ENCODE data around the gene KLF9. TPM values are rescaled to one million over a fixed set of nuclear protein-coding genes. Genes with fewer than 3 reads are reported as not detected.

The KLF9 gene
- total RNA-seq, 1 experiment from 2014 or later = 0.34 TPM

DNA sequence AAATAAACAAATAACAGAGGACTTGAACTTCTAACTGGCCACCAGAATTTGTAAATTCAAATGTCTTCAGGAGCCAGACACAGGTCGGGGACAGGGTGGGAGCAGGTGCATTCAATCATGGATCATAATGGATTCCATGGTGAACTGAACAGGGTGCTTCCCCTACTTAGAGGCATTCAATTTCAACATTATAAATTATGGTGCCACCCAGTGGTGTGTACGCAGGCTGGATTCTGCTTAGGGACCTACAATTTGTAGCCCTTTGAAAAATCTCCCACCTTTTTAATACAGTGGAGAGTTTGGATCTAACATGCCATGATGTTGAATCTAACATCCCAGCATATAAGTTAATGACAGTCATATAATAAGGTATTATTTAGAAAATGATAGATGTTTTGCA is 22.3 kb downstream of the KLF9 start:
- no peak overlapping the region for H3K27ac ChIP-seq (ENCODE audit: low read depth, low read length, poor library complexity, severe bottlenecking)
- TF ChIP-seq EZH2 (IDR thresholded peaks at IDR 0.05; ENCODE audit: borderline replicate concordance, low read depth, low read length, poor library complexity, severe bottlenecking) = no peak
- TF ChIP-seq, protein P1, sequence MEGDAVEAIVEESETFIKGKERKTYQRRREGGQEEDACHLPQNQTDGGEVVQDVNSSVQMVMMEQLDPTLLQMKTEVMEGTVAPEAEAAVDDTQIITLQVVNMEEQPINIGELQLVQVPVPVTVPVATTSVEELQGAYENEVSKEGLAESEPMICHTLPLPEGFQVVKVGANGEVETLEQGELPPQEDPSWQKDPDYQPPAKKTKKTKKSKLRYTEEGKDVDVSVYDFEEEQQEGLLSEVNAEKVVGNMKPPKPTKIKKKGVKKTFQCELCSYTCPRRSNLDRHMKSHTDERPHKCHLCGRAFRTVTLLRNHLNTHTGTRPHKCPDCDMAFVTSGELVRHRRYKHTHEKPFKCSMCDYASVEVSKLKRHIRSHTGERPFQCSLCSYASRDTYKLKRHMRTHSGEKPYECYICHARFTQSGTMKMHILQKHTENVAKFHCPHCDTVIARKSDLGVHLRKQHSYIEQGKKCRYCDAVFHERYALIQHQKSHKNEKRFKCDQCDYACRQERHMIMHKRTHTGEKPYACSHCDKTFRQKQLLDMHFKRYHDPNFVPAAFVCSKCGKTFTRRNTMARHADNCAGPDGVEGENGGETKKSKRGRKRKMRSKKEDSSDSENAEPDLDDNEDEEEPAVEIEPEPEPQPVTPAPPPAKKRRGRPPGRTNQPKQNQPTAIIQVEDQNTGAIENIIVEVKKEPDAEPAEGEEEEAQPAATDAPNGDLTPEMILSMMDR (conservative IDR thresholded peaks at IDR 0.05; ENCODE audit: low read depth, low read length) = peak; percentile 60
- no peaks in the 10 kb centered on the region for H3K36me3 ChIP-seq (ENCODE audit: insufficient read depth, low read length, poor library complexity, severe bottlenecking)
- BruUV-seq (replicated peaks) = no TSS peak
- H3K9me3 ChIP-seq (ENCODE audit: low read depth, low read length, poor library complexity, severe bottlenecking) = no peaks in the 10 kb centered on the region
- intact Hi-C loops (cut with micrococcal nuclease; ENCODE audit: unreplicated experiment) = no loop called here
- no peaks in the 10 kb centered on the region for H3K4me1 ChIP-seq (ENCODE audit: insufficient read depth, low read length, poor library complexity, severe bottlenecking)
- H3K4me3 ChIP-seq (ENCODE audit: low read depth, low read length, poor library complexity, severe bottlenecking) = no peak overlapping the region
- no peaks in the 10 kb centered on the region for H3K27me3 ChIP-seq (replicated peaks; ENCODE audit: insufficient read depth, low read depth, low read length, poor library complexity)
- DNase-seq (ENCODE audit: low spot score) = peak; percentile 27
- POLR2A ChIA-PET (ENCODE audit: low non-redundant PET) = no interaction called here
- CTCF ChIA-PET = no interaction called here

DNA sequence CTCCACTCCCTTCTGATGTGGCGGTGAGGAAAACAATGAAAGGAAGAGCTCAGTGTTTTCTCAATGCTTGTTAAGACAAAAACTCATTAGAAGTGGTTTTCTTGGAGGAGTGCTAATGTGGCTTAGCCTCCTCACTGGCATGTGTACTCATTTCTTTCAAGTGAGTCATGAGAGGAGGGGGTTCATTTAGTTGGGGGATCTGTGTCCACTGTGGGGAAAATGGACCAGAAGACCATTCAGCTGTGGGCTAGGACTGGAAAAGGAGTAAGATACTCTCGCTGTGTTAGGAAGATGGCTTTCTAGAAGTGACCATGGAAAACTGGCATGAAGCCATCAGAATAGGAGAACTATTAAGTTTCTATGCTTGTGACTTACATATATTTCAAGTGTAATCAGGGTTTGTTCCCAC is 23.5 kb downstream of the KLF9 start:
- Histone ChIP-seq H3K27me3 (replicated peaks; ENCODE audit: insufficient read depth, low read depth, low read length, poor library complexity) (no peaks in the 10 kb centered on the region), H3K9me3 (ENCODE audit: low read depth, low read length, poor library complexity, severe bottlenecking) (no peaks in the 10 kb centered on the region), H3K4me3 (ENCODE audit: low read depth, low read length, poor library complexity, severe bottlenecking) (no peak overlapping the region), H3K27ac (ENCODE audit: low read depth, low read length, poor library complexity, severe bottlenecking) (no peak overlapping the region), H3K36me3 (ENCODE audit: insufficient read depth, low read length, poor library complexity, severe bottlenecking) (no peaks in the 10 kb centered on the region), H3K4me1 (ENCODE audit: insufficient read depth, low read length, poor library complexity, severe bottlenecking) (no peaks in the 10 kb centered on the region)
- BruUV-seq (replicated peaks) = no TSS peak
- intact Hi-C loops (cut with micrococcal nuclease; ENCODE audit: unreplicated experiment) = no loop called here
- CTCF ChIA-PET = interaction anchor here (0.7 kb wide), 1 partner anchor 123 kb away, joined by 3 read pairs; no protein-coding TSS in a partner anchor
- POLR2A ChIA-PET (ENCODE audit: low non-redundant PET) = no interaction called here
- DNase-seq (ENCODE audit: low spot score) = no peak
- no peak for TF ChIP-seq EZH2 (IDR thresholded peaks at IDR 0.05; ENCODE audit: borderline replicate concordance, low read depth, low read length, poor library complexity, severe bottlenecking)
- TF ChIP-seq, protein P1 (conservative IDR thresholded peaks at IDR 0.05; ENCODE audit: low read depth, low read length) = no peak

DNA sequence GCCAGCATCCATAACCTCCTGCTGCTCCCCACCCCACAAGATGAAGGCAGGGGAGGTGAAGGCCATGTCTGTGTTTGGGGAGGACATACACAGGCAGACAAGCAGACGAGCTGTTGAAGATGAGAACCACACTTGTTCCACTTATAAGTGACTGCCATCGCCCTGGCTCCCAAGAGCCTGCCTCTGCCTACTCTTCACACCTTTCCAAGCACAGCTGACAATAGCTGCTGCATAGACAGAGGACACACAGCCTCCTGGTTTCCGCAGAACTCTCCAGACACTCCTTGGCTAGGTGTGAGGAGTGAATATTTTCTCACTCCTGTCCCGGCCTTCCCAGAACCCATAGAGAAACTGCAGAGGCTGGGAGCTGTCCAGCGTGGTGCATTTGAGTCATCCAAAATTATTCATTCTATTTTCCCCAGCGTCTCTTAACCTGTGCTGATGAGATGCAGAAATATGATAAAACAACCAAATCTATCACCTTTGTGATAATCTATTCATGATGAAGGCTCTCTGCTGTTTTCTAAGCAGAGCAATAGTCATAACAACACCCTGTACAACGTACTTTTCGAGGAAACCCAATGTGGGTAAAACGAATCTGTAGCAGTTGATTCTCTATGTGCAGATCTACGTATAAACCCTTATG is 24.7 kb downstream of the KLF9 start:
- POLR2A ChIA-PET (ENCODE audit: low non-redundant PET) = interaction anchor here (0.5 kb wide), 1 partner anchor 29 kb away, joined by 6 read pairs; no protein-coding TSS in a partner anchor
- DNase-seq (ENCODE audit: low spot score) = no peak
- intact Hi-C loops (cut with micrococcal nuclease; ENCODE audit: unreplicated experiment) = no loop called here
- Histone ChIP-seq H3K4me1 (ENCODE audit: insufficient read depth, low read length, poor library complexity, severe bottlenecking) (no peaks in the 10 kb centered on the region), H3K27ac (ENCODE audit: low read depth, low read length, poor library complexity, severe bottlenecking) (no peak overlapping the region), H3K36me3 (ENCODE audit: insufficient read depth, low read length, poor library complexity, severe bottlenecking) (no peaks in the 10 kb centered on the region), H3K4me3 (ENCODE audit: low read depth, low read length, poor library complexity, severe bottlenecking) (no peak overlapping the region), H3K9me3 (ENCODE audit: low read depth, low read length, poor library complexity, severe bottlenecking) (no peaks in the 10 kb centered on the region), H3K27me3 (replicated peaks; ENCODE audit: insufficient read depth, low read depth, low read length, poor library complexity) (no peaks in the 10 kb centered on the region)
- no TSS peak for BruUV-seq (replicated peaks)
- no peak for TF ChIP-seq EZH2 (IDR thresholded peaks at IDR 0.05; ENCODE audit: borderline replicate concordance, low read depth, low read length, poor library complexity, severe bottlenecking)
- TF ChIP-seq, protein P1 (conservative IDR thresholded peaks at IDR 0.05; ENCODE audit: low read depth, low read length) = no peak
- CTCF ChIA-PET = no interaction called here
